ENCODE results near the gene CBR3. TPM values are rescaled to one million over a fixed set of nuclear protein-coding genes. Genes with fewer than 3 reads are reported as not detected.

Gene CBR3
- total and polyA plus RNA-seq, 2 of the 13 experiments (the other 11 are each of a cell fraction or from before 2014, with no cell fraction given) = not detected

GRCh38 chr21:36163750-36164741, 29.2 kb downstream of the CBR3 start (continued):
- TF ChIP-seq SCMH1 (CRISPR knock-in tag; IDR thresholded peaks at IDR 0.05; ENCODE audit: borderline replicate concordance) (no peak), PLSCR1 (CRISPR knock-in tag; IDR thresholded peaks at IDR 0.05; ENCODE audit: borderline replicate concordance) (no peak), ZBTB14 (CRISPR knock-in tag; IDR thresholded peaks at IDR 0.05) (no peak), MATR3 (CRISPR knock-in tag; IDR thresholded peaks at IDR 0.05) (no peak), MBNL3 (CRISPR knock-in tag; conservative IDR thresholded peaks at IDR 0.05) (no peak), ZMYM4 (CRISPR knock-in tag; IDR thresholded peaks at IDR 0.05) (no peak; the same call in 1 of the 2 replicates), SP140L (CRISPR knock-in tag; IDR thresholded peaks at IDR 0.05; ENCODE audit: borderline replicate concordance) (no peak), AKAP8 (CRISPR knock-in tag; IDR thresholded peaks at IDR 0.05) (no peak), RBFOX2 (IDR thresholded peaks at IDR 0.05; ENCODE audit: low read depth, low read length) (no peak), MAF1 (CRISPR knock-in tag; IDR thresholded peaks at IDR 0.05; ENCODE audit: borderline replicate concordance) (no peak), NFE2L2 (IDR thresholded peaks at IDR 0.05; ENCODE audit: low read length) (no peak), DDIT3 (CRISPR knock-in tag; IDR thresholded peaks at IDR 0.05) (no peak), SOX5 (CRISPR knock-in tag; IDR thresholded peaks at IDR 0.05; ENCODE audit: borderline replicate concordance) (peak; percentile 47; the same call in 1 of the 2 replicates), ZUFSP (CRISPR knock-in tag; IDR thresholded peaks at IDR 0.05; ENCODE audit: borderline replicate concordance) (no peak), ZNF773 (CRISPR knock-in tag; IDR thresholded peaks at IDR 0.05; ENCODE audit: borderline replicate concordance) (no peak), NKX3-1 (CRISPR knock-in tag; IDR thresholded peaks at IDR 0.05) (no peak), HOXA5 (CRISPR knock-in tag; IDR thresholded peaks at IDR 0.05) (0 out of 2 replicates have a peak, but pooled peaks have one; percentile 22), ZNF431 (CRISPR knock-in tag; IDR thresholded peaks at IDR 0.05; ENCODE audit: borderline replicate concordance, low read depth) (no peak), SMAD3 (CRISPR knock-in tag; IDR thresholded peaks at IDR 0.05) (no peak), MLXIP (CRISPR knock-in tag; IDR thresholded peaks at IDR 0.05; ENCODE audit: borderline replicate concordance) (no peak), ATF7-NPFF (CRISPR knock-in tag; IDR thresholded peaks at IDR 0.05; ENCODE audit: low read depth) (no peak), WIZ (CRISPR knock-in tag; IDR thresholded peaks at IDR 0.05) (no peak), RAD21 (CRISPR knock-in tag; IDR thresholded peaks at IDR 0.05) (no peak)
